DND-41 (cell line): ENCODE data around the gene TPRG1.

ENCODE experiments used
- ATAC-seq: fragments of 200-7000 bp; cut with Tn5 transposase; 3 replicates; pipeline ENCODE4 v1.9.1; 2021; ENCODE audit warnings: low read depth; ENCODE audit not compliant: insufficient read depth
- DNase-seq: peaks from one replicate; pipeline ENCODE4 v3.0.0-alpha.2; 2020
- H2AFZ ChIP-seq: 2 replicates; pipeline ENCODE4 v1.6.0; 2012; ENCODE audit warnings: low read depth, low read length
- H3K27ac ChIP-seq: 2 replicates; pipeline ENCODE4 v1.5.1; 2012; ENCODE audit warnings: low read length, inconsistent platforms
- H3K27me3 ChIP-seq: fragments of 200-600 bp; sonication (generic); 2 replicates; pipeline ENCODE4 v1.6.0; 2012; ENCODE audit warnings: low read length, mild to moderate bottlenecking, inconsistent platforms; ENCODE audit not compliant: insufficient read depth, poor library complexity
- H3K36me3 ChIP-seq: 2 replicates; pipeline ENCODE4 v1.5.1; 2012; ENCODE audit warnings: low read length, inconsistent platforms; ENCODE audit not compliant: insufficient read depth
- H3K4me1 ChIP-seq: 2 replicates; pipeline ENCODE4 v1.5.1; 2012; ENCODE audit warnings: mild to moderate bottlenecking, low read length; ENCODE audit not compliant: insufficient read depth
- H3K4me2 ChIP-seq: 2 replicates; pipeline ENCODE4 v1.6.0; 2012; ENCODE audit warnings: mild to moderate bottlenecking, moderate library complexity, low read length, inconsistent platforms; ENCODE audit not compliant: insufficient read depth
- H3K4me3 ChIP-seq, 2 experiments: fragments of 200-600 bp in 1 of 2; shearing (Covaris generic) in 1 of 2; 2 replicates each; pipeline ENCODE4 v1.5.1; 2012 to 2016; ENCODE audit warnings: inconsistent platforms in 2 of 2, low read length in 2 of 2, mild to moderate bottlenecking in 2 of 2, low read depth in 1 of 2, moderate library complexity in 1 of 2
- H3K79me2 ChIP-seq: 2 replicates; pipeline ENCODE4 v1.6.0; 2012; ENCODE audit warnings: low read length, inconsistent platforms; ENCODE audit not compliant: insufficient read depth
- H3K9ac ChIP-seq: 2 replicates; pipeline ENCODE4 v1.6.0; 2012; ENCODE audit warnings: low read depth, mild to moderate bottlenecking, inconsistent platforms, low read length, moderate library complexity
- H3K9me3 ChIP-seq: 2 replicates; pipeline ENCODE4 v1.5.1; 2012; ENCODE audit warnings: low read length, moderate library complexity, mild to moderate bottlenecking, inconsistent platforms; ENCODE audit not compliant: insufficient read depth, severe bottlenecking
- H4K20me1 ChIP-seq: 2 replicates; pipeline ENCODE4 v1.6.0; 2012; ENCODE audit warnings: low read length; ENCODE audit not compliant: insufficient read depth
- EZH2 ChIP-seq: IDR thresholded peaks from 3 replicates; pipeline ENCODE4 v1.6.1; 2012; ENCODE audit warnings: borderline replicate concordance, low read depth, mild to moderate bottlenecking, moderate library complexity, low read length, inconsistent platforms; ENCODE audit not compliant: severe bottlenecking
- TF ChIP-seq, protein P1 (sequence below): IDR thresholded peaks from 2 replicates; pipeline ENCODE4 v1.5.1; 2012; ENCODE audit warnings: borderline replicate concordance, low read length, moderate library complexity, mild to moderate bottlenecking; ENCODE audit not compliant: poor library complexity, severe bottlenecking; ENCODE audit errors: extremely low read depth

Gene TPRG1

DNA sequence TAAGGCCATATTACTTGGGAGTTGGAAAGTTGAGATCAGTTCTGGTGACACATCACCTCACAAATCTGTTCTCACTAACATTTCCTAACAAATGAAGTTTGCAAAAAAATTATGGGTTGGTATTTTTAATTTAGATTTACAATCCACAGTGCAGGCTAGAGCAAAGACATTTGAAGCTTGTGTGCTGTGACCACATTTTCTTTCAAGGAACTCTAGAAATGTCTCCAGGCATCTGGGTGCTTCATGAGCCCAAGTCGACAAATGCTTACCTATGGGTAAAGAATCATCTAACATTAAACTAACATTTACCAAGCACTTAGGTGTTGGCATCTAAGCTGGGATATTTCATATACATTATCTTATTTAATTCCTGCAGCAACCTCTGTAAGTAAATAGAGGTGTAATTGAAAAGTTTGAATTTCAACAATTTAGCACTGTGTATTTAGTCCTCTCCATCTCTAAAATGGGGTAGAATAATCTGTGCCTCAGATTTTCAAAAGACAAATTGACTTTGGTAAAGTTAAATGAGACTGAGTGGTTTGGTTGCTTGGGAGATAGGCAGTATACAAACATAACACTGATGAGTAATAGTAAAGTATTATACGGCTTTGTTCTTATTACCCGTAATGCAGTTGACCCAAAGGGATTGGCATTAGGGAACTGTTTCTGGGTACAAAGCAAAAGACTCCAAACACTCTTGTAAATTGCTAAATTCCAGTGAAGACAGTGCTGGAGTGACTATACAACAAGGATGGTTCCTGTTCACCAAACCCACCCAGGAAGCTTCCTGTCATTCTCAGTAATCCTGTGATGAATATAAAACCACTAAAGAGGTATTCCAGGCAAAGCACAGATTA, 162.5 kb downstream of the TPRG1 start:
- Histone ChIP-seq H3K4me1 (no peaks in the 10 kb centered on the region; the same call in 1 of the 2 replicates), H3K79me2 (no peaks in the 10 kb centered on the region), H3K9me3 (no peaks in the 10 kb centered on the region), H3K4me3 (no peak overlapping the region), H3K4me2 (no peak overlapping the region), H3K36me3 (no peaks in the 10 kb centered on the region), H4K20me1 (0 out of 2 replicates have a peak, but pooled peaks cover 6% of the 10 kb centered on the region), H3K27me3 (peaks cover 22% of the 10 kb centered on the region), H2AFZ (no peak overlapping the region), H3K9ac (no peak overlapping the region), H3K27ac (no peak overlapping the region)
- ATAC-seq (no peak), DNase-seq (no peak)
- TF ChIP-seq, protein P1, sequence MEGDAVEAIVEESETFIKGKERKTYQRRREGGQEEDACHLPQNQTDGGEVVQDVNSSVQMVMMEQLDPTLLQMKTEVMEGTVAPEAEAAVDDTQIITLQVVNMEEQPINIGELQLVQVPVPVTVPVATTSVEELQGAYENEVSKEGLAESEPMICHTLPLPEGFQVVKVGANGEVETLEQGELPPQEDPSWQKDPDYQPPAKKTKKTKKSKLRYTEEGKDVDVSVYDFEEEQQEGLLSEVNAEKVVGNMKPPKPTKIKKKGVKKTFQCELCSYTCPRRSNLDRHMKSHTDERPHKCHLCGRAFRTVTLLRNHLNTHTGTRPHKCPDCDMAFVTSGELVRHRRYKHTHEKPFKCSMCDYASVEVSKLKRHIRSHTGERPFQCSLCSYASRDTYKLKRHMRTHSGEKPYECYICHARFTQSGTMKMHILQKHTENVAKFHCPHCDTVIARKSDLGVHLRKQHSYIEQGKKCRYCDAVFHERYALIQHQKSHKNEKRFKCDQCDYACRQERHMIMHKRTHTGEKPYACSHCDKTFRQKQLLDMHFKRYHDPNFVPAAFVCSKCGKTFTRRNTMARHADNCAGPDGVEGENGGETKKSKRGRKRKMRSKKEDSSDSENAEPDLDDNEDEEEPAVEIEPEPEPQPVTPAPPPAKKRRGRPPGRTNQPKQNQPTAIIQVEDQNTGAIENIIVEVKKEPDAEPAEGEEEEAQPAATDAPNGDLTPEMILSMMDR: no peak
- no peak for TF ChIP-seq EZH2

DNA sequence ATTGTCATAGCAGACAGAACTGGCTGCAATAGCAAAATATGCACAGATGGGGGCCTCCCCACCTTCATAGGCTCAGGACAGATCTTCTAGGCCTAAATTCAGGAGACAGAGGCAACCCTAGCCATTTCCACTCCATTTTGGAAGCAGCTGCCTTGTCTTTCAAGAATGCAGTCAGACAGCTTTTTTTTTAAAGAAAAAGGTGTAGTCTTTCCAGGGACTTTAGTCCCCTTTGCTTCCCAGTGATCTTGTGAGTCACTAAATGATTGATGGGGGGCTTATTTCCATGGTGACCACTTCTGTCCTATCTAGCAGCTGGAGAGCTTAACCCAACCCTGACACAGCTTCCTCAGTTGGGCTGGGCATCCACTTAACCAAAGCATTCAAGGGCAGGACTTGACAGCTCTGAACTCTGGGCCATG, 165.9 kb downstream of the TPRG1 start:
- DNase-seq (no peak), ATAC-seq (no peak; the same call in 2 of the 3 replicates)
- no peaks in the 10 kb centered on the region for H3K9me3 ChIP-seq
- no peak overlapping the region for H2AFZ ChIP-seq
- TF ChIP-seq EZH2: no peak
- TF ChIP-seq, protein P1: no peak
- H3K4me1 ChIP-seq: no peaks in the 10 kb centered on the region
- H3K79me2 ChIP-seq: no peaks in the 10 kb centered on the region
- peaks cover 10% of the 10 kb centered on the region for H3K27me3 ChIP-seq
- H4K20me1 ChIP-seq: no peaks in the 10 kb centered on the region
- no peak overlapping the region for H3K27ac ChIP-seq
- H3K9ac ChIP-seq: no peak overlapping the region
- no peak overlapping the region for H3K4me3 ChIP-seq
- no peak overlapping the region for H3K4me2 ChIP-seq
- no peaks in the 10 kb centered on the region for H3K36me3 ChIP-seq

DNA sequence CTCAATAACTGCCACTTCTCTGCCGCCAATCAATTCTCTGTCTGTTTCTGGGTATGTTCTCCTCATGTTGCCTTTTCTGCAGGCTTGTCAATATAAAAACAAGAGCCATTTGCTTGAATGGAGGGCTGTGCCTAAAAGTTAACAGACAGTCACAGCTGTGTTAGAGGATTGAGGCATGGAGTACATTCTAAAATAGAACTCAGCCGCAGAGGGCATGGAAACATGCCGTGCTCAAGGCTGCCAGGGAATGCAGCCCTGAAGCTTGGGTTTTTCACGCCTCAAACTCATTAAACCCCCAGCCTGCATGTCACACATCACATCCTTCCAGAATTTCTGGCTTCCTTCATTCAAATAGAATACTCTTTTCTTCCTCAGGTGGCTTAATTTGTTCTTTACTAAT, 166.6 kb downstream of the TPRG1 start:
- no peak overlapping the region for H3K4me2 ChIP-seq
- no peak overlapping the region for H3K9ac ChIP-seq
- peaks cover 10% of the 10 kb centered on the region for H3K27me3 ChIP-seq
- ATAC-seq (no peak), DNase-seq (no peak)
- no peaks in the 10 kb centered on the region for H3K79me2 ChIP-seq
- H3K9me3 ChIP-seq: no peaks in the 10 kb centered on the region
- no peak overlapping the region for H2AFZ ChIP-seq
- no peaks in the 10 kb centered on the region for H3K4me1 ChIP-seq
- H3K36me3 ChIP-seq: no peaks in the 10 kb centered on the region
- H4K20me1 ChIP-seq: no peaks in the 10 kb centered on the region
- TF ChIP-seq, protein P1: no peak
- TF ChIP-seq EZH2: no peak
- no peak overlapping the region for H3K27ac ChIP-seq
- no peak overlapping the region for H3K4me3 ChIP-seq
